BE2C (cell line): ENCODE data around the gene CCDC183.

Source experiments
- DNase-seq: peaks from one replicate; pipeline ENCODE4 v3.0.0-alpha.2; 2020
- H3K27me3 ChIP-seq: fragments of 250-450 bp; sonication (Bioruptor Pico); 2 replicates; pipeline ENCODE4 v1.5.1; 2020; ENCODE audit warnings: mild to moderate bottlenecking
- H3K36me3 ChIP-seq: fragments of 250-450 bp; sonication (Bioruptor Pico); 2 replicates; pipeline ENCODE4 v1.5.1; 2020; ENCODE audit warnings: mild to moderate bottlenecking
- H3K4me1 ChIP-seq: fragments of 250-450 bp; sonication (Bioruptor Pico); 2 replicates; pipeline ENCODE4 v1.5.1; 2020
- H3K4me3 ChIP-seq: 2 replicates; pipeline ENCODE4 v1.5.1; 2011; ENCODE audit warnings: low read depth, low read length
- H3K9me3 ChIP-seq: fragments of 250-450 bp; sonication (Bioruptor Pico); 2 replicates; pipeline ENCODE4 v1.5.1; 2020
- TF ChIP-seq, protein P1 (sequence below): IDR thresholded peaks from 2 replicates; pipeline ENCODE4 v1.5.1; 2012; ENCODE audit warnings: mild to moderate bottlenecking, low read depth, low read length

CCDC183 gene

DNA sequence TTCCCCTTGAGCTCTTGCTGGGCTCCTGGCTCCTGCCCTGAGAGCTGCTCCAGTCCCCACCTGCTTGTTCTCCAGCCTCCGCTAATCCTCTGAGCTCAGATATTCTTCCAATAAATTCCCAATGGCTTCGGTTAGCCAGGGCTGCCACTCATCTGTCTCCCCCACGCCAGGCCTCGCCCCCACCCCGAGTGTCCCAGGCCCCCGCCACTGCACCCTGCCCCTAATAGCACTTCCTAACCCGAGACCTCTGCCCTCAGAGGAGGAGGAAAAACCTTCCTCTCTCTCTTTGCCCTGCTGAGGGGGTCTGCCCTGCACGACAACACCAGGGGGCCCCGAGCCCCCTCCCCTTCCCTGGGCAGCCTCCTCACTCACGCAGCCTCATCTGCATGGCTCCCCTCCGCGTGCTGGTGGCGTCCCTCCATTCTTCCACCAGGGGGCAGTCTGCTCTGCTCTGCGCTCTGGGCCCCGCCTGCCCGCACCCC, 26.4 kb upstream of the CCDC183 start:
- Histone ChIP-seq H3K4me1 (no peaks in the 10 kb centered on the region), H3K27me3 (no peaks in the 10 kb centered on the region), H3K9me3 (peaks cover 5% of the 10 kb centered on the region; the same call in 1 of the 2 replicates), H3K4me3 (peak overlapping the region; percentile 37), H3K36me3 (no peaks in the 10 kb centered on the region)
- TF ChIP-seq, protein P1, sequence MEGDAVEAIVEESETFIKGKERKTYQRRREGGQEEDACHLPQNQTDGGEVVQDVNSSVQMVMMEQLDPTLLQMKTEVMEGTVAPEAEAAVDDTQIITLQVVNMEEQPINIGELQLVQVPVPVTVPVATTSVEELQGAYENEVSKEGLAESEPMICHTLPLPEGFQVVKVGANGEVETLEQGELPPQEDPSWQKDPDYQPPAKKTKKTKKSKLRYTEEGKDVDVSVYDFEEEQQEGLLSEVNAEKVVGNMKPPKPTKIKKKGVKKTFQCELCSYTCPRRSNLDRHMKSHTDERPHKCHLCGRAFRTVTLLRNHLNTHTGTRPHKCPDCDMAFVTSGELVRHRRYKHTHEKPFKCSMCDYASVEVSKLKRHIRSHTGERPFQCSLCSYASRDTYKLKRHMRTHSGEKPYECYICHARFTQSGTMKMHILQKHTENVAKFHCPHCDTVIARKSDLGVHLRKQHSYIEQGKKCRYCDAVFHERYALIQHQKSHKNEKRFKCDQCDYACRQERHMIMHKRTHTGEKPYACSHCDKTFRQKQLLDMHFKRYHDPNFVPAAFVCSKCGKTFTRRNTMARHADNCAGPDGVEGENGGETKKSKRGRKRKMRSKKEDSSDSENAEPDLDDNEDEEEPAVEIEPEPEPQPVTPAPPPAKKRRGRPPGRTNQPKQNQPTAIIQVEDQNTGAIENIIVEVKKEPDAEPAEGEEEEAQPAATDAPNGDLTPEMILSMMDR: peak; percentile 66
- DNase-seq: peak; percentile 70

DNA sequence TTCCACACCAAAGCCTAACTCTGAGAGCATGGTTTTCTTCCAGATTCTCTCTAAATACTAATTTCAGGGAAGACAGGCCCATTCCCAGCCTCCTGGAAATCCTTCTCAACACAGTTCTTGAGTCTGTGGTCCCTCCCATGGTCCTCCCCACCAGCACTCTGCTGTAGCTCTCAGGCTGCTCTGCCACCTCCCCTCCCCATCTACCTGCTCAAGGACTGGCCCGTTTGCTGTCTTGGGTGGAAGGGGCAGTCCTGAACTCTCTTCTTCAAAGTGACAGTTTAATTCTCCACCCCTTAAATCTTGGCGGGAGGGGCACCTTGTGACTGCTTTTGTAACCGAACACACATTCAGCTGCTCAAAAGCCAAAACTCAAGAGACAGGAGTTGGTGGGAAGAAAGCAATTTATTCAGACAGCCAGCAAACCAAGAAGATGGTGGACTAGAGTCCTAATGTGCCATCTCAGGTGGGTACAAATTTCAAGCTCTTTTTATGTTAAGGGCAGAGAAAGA, 24.2 kb upstream of the CCDC183 start:
- TF ChIP-seq, protein P1: no peak
- Histone ChIP-seq H3K27me3 (no peaks in the 10 kb centered on the region), H3K4me1 (no peaks in the 10 kb centered on the region), H3K4me3 (no peak overlapping the region), H3K9me3 (peaks cover 5% of the 10 kb centered on the region; the same call in 1 of the 2 replicates), H3K36me3 (no peaks in the 10 kb centered on the region)
- no peak for DNase-seq

DNA sequence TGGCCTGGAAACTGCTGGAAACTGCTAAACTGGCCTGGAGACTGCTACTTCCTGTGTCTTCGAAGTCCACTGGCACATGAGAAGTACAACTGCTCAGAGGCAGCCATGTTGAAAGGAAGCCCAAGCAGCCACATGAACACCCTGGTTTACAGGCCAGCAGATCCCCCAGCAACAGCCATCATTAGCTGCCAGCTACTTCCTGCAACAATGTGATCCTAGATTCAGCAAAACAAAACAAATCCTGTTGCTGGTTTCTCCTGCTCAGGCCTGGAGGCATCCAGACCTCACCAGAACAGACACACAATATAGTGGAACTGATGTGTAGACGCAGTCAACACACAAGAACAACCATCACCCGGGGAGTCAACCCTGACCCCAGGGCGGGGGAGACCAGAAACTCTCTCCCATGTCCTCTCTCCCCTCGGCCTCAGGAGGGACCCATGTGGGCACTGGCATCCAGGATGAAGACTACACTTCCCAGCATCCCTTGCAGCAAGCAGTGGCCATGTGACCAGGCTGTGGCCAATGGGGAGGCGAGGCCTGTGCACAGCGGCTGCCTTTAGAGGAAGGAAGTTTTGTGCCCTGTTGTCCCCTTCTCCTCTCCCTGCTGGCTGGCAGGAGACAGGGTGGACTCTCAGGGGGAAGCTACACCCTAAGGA, 22.6 kb upstream of the CCDC183 start:
- TF ChIP-seq, protein P1: peak; percentile 4; the same call in 1 of the 2 replicates
- no peaks in the 10 kb centered on the region for H3K27me3 ChIP-seq
- H3K9me3 ChIP-seq: peaks cover 5% of the 10 kb centered on the region; the same call in 1 of the 2 replicates
- no peaks in the 10 kb centered on the region for H3K36me3 ChIP-seq
- peak; percentile 84 for DNase-seq
- no peak overlapping the region for H3K4me3 ChIP-seq
- no peaks in the 10 kb centered on the region for H3K4me1 ChIP-seq

DNA sequence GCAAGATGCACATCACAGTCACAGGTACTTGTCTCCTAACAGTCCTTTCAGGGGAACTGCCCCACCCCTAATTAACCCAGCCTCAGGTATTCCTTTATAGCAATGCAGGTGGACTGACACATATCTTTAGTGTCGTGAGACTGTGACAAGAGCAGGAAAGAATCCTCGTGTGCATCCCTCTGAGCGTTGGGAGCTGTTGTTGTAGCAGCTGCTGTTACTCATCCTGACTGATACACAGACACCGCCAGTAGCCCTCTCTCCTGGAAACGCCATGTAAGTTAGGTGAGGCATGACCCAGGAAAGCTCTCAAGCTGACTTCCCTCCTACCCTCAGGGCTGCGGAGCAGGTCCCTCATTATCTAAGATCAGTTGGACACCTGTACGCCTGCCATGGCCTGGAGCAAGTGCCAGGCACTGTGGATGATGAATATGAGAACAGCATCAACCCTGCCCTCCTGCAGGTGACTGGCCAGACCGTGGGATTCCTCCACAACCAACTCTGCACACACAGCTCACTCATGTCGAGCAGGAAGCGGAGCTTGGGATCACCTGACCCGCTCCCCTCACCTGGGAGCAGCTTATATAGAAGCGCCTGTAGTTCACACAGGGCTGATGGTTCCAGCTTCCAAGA, 21.6 kb upstream of the CCDC183 start:
- H3K27me3 ChIP-seq: no peaks in the 10 kb centered on the region
- H3K4me1 ChIP-seq: no peaks in the 10 kb centered on the region
- H3K9me3 ChIP-seq: peaks cover 5% of the 10 kb centered on the region; the same call in 1 of the 2 replicates
- TF ChIP-seq, protein P1: no peak
- DNase-seq: no peak
- H3K4me3 ChIP-seq: no peak overlapping the region
- no peaks in the 10 kb centered on the region for H3K36me3 ChIP-seq

DNA sequence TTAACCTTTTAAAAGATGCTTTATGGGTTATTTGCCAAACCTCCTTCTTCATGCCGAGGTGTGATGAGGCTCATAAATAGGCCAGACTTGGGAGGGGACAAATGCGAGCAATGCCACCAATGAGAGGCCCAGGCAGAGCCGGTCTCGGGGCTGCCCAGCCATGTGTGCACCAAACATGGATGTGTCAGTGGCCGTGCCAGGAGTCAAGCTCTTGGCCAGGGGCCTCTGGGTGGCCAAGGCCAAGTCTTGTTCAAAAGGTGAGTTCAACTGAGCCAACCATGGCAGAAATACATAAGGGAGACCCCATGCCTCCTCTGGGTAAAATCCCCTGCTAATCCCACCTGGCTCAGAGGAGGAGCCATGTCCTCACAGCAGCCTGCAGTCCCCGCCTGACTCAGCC, 20.9 kb upstream of the CCDC183 start:
- DNase-seq: no peak
- Histone ChIP-seq H3K4me1 (no peaks in the 10 kb centered on the region), H3K36me3 (no peaks in the 10 kb centered on the region), H3K9me3 (peaks cover 5% of the 10 kb centered on the region; the same call in 1 of the 2 replicates), H3K27me3 (no peaks in the 10 kb centered on the region), H3K4me3 (no peak overlapping the region)
- TF ChIP-seq, protein P1: no peak

DNA sequence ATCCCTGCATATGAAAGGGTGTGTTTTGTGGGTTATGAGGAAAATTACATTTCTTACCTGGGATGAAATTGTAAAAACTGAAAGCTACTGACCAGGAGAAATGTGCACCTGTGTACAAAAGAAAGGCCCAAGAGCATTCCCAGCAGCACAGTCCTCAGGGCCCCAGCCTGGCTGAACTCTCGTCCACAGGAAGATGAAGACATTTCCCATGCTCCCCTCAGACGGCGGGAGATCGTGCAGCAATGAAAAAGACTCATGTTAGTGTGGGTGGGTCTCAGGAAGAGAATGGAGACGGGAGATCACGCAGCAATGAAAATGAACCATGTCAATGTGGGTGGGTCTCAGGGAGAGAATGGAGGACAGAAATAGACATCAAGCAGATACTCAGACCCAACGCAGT, 19.2 kb upstream of the CCDC183 start:
- Histone ChIP-seq H3K36me3 (no peaks in the 10 kb centered on the region), H3K4me3 (no peak overlapping the region), H3K27me3 (no peaks in the 10 kb centered on the region), H3K4me1 (no peaks in the 10 kb centered on the region), H3K9me3 (peaks cover 5% of the 10 kb centered on the region; the same call in 1 of the 2 replicates)
- DNase-seq: no peak
- TF ChIP-seq, protein P1: no peak
